ENCODE data around the gene CNOT3.
A peak's percentile ranks its signal among the peaks of the same experiment; 100 is the strongest.
"Not testable (repeated sequence)": the region's sequence is repeated elsewhere in the genome, so short reads cannot be mapped to it uniquely, and the experiment has no call there.

The CNOT3 gene

DNA sequence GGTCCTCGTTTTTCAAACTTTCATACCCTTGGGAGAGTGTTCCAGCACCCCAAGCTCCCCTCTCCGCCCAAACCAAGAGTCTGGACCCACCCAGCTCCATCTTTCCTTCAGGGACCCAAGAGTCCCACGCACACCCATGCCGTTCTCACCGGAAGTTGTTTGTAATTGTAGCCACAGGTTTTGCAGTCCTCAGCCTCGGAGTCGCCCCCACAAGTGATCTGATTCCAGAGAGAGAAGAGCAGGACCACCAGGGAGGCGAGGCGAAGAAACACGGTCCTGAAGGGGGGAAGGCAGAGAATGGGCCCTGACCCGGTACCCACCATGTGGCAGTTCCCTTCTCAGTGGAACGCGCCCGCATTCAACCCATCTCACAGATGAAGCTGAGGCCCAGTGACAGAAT, 25.3 kb downstream of the CNOT3 start:
- no peak overlapping the region for H3K4me3 ChIP-seq (ENCODE audit: low read length)
- TF ChIP-seq, protein P1, sequence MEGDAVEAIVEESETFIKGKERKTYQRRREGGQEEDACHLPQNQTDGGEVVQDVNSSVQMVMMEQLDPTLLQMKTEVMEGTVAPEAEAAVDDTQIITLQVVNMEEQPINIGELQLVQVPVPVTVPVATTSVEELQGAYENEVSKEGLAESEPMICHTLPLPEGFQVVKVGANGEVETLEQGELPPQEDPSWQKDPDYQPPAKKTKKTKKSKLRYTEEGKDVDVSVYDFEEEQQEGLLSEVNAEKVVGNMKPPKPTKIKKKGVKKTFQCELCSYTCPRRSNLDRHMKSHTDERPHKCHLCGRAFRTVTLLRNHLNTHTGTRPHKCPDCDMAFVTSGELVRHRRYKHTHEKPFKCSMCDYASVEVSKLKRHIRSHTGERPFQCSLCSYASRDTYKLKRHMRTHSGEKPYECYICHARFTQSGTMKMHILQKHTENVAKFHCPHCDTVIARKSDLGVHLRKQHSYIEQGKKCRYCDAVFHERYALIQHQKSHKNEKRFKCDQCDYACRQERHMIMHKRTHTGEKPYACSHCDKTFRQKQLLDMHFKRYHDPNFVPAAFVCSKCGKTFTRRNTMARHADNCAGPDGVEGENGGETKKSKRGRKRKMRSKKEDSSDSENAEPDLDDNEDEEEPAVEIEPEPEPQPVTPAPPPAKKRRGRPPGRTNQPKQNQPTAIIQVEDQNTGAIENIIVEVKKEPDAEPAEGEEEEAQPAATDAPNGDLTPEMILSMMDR (conservative IDR thresholded peaks at IDR 0.05; ENCODE audit: low read depth, low read length), result no peak
- DNase-seq (ENCODE audit: low read depth), result no peak

GRCh38 chr19:54164369-54165068, 27.0 kb downstream of the CNOT3 start:
- no peak for DNase-seq (ENCODE audit: low read depth)
- no peak overlapping the region for H3K4me3 ChIP-seq (ENCODE audit: low read length)
- TF ChIP-seq, protein P1 (conservative IDR thresholded peaks at IDR 0.05; ENCODE audit: low read depth, low read length), result no peak

GRCh38 chr19:54165222-54165621, 27.7 kb downstream of the CNOT3 start:
- TF ChIP-seq, protein P1 (conservative IDR thresholded peaks at IDR 0.05; ENCODE audit: low read depth, low read length), result no peak
- no peak for DNase-seq (ENCODE audit: low read depth)
- H3K4me3 ChIP-seq (ENCODE audit: low read length), result no peak overlapping the region

- no peak for DNase-seq (ENCODE audit: low read depth)
- no peak overlapping the region for H3K4me3 ChIP-seq (ENCODE audit: low read length)
- TF ChIP-seq, protein P1 (conservative IDR thresholded peaks at IDR 0.05; ENCODE audit: low read depth, low read length), result peak; percentile 94
Measured at GRCh38 chr19:54168174-54168917, 30.8 kb downstream of the CNOT3 start.

DNA sequence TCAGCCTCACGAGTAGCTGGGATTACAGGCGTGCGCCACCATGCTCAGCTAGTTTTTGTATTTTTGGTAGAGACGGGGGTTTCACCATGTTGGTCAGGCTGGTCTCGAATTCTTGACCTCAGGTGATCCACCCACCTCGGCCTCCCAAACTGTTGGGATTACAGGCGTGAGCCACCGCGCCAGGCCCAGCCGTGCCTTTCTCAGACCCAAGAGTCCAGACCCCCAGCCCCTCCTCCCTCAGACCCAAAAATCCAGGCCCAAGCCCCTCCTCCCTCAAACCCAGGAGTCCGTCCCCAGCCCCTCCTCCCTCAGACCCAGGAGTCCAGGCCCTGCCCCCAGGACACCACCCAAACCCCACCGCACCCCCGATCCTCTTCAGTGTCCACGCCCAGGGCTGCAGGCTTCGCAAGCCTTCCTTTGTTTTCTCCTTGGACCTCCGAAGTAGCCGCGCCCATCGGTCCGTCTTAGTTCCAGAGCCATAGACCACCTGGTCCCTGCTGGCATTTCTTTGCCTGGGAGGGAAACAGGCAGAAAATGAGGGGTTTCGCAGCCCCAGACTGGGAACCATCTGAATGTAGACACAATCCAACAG, 31.7 kb downstream of the CNOT3 start:
- H3K4me3 ChIP-seq (ENCODE audit: low read length), result no peak overlapping the region
- DNase-seq (ENCODE audit: low read depth), result no peak
- TF ChIP-seq, protein P1 (conservative IDR thresholded peaks at IDR 0.05; ENCODE audit: low read depth, low read length), result no peak

DNA sequence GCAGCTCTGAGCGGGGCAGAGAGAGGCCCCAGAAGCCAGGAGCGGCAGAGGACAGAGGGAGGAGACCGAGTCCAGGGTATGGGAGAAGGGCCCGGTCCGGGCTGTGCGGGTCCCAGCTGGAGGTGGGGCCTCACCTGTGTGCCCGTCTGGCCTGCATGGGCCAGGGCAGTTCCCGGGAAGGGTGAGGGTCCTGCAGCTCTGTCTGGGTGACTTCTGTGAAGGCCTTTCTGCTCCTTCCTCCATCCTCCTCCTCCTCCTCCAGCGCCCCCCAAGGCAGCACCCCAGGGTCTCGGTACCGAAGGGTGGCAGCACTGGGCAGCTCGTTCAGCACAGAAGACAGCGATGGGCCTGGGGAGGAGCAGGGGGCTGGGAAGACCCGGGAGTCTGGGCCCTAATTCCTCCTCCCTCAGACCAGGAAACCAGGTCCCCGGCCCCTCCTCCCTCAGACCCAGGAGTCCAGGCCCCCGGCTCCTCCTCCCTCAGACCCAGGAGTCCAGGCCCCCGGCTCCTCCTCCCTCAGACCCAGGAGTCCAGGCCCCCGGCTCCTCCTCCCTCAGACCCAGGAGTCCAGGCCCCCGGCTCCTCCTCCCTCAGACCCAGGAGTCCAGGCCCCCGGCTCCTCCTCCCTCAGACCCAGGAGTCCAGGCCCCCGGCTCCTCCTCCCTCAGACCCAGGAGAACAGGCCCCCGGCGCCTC, 34.3 kb downstream of the CNOT3 start:
- not testable (repeated sequence) for DNase-seq (ENCODE audit: low read depth); H3K4me3 ChIP-seq (ENCODE audit: low read length)
